ENCODE data around the gene KLHDC8B. TPM values are rescaled to one million over a fixed set of nuclear protein-coding genes. Genes with fewer than 3 reads are reported as not detected.
A peak's percentile ranks its signal among the peaks of the same experiment; 100 is the strongest.

Gene KLHDC8B
- total RNA-seq, 4 donors from 2014 or later: 53.1 to 63.6 (median 59.3) TPM

DNA sequence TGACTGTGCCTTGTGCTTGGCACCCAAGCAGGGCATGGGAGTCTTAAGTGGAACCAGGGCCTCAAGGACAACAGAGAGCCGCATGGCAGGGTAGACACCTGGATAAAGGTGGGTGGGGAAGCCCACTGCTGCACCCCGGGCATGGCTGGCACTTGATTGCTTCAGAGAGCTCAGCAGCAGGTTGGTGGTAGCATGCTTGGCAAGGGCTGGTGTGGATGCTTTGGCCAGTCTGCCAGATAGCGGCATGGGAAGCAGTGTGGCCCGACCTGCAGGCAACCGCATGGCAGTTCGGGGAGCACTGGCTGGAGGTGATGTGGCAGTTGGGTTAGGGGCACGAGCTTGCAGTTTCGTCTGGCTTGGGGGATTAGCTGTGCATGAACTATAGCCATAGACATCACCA, 7.8 kb upstream of the KLHDC8B start:
- H3K36me3 ChIP-seq: peaks cover 31% of the 10 kb centered on the region
- H3K27me3 ChIP-seq: no peaks in the 10 kb centered on the region
- no peak for DNase-seq (ENCODE audit: low spot score in 2 of 2)
- 96% methylated on average over 5 of the region's 8 CpGs for WGBS
- no peak overlapping the region for H3K4me3 ChIP-seq
- peaks cover 26% of the 10 kb centered on the region for H3K4me1 ChIP-seq
- H3K27ac ChIP-seq: no peak overlapping the region
- TF ChIP-seq, protein P1, sequence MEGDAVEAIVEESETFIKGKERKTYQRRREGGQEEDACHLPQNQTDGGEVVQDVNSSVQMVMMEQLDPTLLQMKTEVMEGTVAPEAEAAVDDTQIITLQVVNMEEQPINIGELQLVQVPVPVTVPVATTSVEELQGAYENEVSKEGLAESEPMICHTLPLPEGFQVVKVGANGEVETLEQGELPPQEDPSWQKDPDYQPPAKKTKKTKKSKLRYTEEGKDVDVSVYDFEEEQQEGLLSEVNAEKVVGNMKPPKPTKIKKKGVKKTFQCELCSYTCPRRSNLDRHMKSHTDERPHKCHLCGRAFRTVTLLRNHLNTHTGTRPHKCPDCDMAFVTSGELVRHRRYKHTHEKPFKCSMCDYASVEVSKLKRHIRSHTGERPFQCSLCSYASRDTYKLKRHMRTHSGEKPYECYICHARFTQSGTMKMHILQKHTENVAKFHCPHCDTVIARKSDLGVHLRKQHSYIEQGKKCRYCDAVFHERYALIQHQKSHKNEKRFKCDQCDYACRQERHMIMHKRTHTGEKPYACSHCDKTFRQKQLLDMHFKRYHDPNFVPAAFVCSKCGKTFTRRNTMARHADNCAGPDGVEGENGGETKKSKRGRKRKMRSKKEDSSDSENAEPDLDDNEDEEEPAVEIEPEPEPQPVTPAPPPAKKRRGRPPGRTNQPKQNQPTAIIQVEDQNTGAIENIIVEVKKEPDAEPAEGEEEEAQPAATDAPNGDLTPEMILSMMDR (IDR thresholded peaks at IDR 0.05): no peak
- no peak for TF ChIP-seq EP300 (IDR thresholded peaks at IDR 0.05)
- TF ChIP-seq POLR2A (IDR thresholded peaks at IDR 0.05): no peak
- TF ChIP-seq POLR2AphosphoS5 (IDR thresholded peaks at IDR 0.05): no peak
- H3K9me3 ChIP-seq: no peaks in the 10 kb centered on the region

DNA sequence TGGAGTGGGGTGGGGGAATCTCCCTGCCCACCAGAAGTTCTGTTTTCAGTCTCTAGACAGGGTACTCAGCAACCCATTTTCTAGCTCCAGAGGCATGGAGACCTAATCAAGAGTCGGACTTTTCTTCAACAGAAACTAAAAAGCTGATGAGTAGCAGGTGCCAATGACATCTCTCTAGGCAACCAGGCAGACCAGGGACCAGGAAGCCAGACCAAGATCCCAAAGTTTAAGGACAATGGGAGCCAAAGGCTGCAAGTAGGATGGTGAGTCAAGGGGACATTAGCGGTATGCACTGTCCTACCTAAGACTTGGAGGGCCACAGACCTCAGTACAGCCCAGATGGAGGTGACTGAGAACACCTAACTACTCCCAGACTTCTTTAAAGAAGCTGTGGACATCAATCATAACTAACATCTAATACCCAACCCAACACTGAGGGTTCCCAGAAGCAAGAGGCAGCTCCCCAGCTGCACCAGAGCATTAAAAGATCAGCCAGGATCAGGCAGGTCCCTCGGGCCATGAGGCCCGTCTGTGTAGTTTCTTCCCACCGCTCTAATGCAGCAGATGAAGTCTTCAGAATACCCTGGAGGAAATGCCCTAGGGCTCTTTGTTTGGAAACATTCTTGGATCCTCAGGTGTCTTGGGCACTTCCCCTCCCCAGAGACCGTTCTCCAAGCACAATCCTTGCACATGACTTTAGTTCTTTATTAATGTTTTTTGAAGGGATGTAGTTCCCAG, 6.2 kb upstream of the KLHDC8B start:
- H3K27me3 ChIP-seq: no peaks in the 10 kb centered on the region
- TF ChIP-seq, protein P1 (IDR thresholded peaks at IDR 0.05): no peak
- TF ChIP-seq POLR2AphosphoS5 (IDR thresholded peaks at IDR 0.05) (no peak), POLR2A (IDR thresholded peaks at IDR 0.05) (no peak), EP300 (IDR thresholded peaks at IDR 0.05) (no peak)
- H3K4me3 ChIP-seq: peak overlapping the region; percentile 82
- no peak overlapping the region for H3K27ac ChIP-seq
- DNase-seq (ENCODE audit: low spot score in 2 of 2): no peak
- peaks cover 31% of the 10 kb centered on the region for H3K36me3 ChIP-seq
- H3K9me3 ChIP-seq: no peaks in the 10 kb centered on the region
- 35% methylated on average over 4 of the region's 6 CpGs for WGBS
- H3K4me1 ChIP-seq: peaks cover 26% of the 10 kb centered on the region

DNA sequence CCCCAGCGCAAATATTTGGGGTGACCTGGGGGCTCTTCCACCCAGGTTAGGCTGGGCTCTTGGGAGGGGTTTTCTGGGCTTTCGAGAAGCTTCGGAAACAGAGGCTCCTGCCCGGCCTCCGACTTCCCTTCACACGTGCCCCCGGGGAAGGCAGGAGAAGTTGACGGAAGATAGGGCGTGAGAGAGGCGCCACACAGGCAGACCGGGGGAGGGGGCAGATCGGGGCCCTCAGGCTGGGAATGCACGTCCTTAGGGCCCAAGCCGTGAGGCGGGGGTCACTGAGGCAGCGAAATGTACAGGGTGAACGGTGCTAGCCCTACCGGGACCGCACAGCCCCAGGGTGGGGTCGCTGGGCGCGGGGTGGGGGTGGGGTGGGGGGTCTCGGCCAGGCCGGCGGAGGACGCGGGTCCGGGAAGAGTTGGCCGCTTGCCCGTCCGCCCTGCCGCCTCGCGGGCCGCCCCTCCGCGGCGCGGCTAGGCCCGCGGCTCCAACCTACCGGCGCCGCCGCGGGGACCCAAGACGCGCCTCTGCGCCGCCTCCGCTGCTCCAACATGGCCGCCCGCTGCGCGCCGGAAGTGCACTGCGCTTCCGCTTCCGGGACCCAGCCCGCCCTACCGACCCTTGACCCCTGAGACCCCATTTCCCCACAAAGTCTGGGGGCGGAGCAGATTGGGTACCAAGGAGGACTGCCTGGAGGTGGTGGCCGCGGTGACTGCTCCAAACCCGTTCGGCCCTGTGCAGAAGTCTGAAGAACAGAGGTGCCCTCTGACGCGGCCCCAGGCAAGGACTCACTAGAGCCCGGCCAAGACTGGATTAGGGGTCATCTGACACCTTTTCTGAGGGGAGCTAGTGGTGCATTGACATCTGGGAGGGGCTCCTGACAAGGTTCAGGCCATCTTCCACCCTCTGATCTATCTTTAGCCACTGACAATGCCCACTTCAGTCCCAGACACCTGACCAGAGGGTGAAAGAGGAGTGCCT, 5.3 kb upstream of the KLHDC8B start, which contains the start of gene CCDC71:
TSS of gene CCDC71 (minus strand) at position 561 of the 981 bp plus-strand sequence. CDS start 2,123 bp downstream, outside the sequence.
- peak within 1 kb of the TSS; percentile 88 for H3K27ac ChIP-seq
- 1% methylated on average over 9 of the region's 69 CpGs for WGBS
- peak in 1 of 2 donors; percentile 83 for DNase-seq (ENCODE audit: low spot score in 2 of 2)
- no peaks in the 10 kb centered on the region for H3K27me3 ChIP-seq
- no peaks in the 10 kb centered on the region for H3K9me3 ChIP-seq
- peaks cover 29% of the 10 kb centered on the region for H3K36me3 ChIP-seq
- TF ChIP-seq, protein P1 (IDR thresholded peaks at IDR 0.05): no peak
- TF ChIP-seq POLR2AphosphoS5 (IDR thresholded peaks at IDR 0.05) (peak in 2 of 3 donors; percentile 30 to 47), EP300 (IDR thresholded peaks at IDR 0.05) (no peak), POLR2A (IDR thresholded peaks at IDR 0.05) (peak in 1 of 2 donors; percentile 43)
- peak within 1 kb of the TSS; percentile 82 for H3K4me3 ChIP-seq
- H3K4me1 ChIP-seq: peaks cover 34% of the 10 kb centered on the region

DNA sequence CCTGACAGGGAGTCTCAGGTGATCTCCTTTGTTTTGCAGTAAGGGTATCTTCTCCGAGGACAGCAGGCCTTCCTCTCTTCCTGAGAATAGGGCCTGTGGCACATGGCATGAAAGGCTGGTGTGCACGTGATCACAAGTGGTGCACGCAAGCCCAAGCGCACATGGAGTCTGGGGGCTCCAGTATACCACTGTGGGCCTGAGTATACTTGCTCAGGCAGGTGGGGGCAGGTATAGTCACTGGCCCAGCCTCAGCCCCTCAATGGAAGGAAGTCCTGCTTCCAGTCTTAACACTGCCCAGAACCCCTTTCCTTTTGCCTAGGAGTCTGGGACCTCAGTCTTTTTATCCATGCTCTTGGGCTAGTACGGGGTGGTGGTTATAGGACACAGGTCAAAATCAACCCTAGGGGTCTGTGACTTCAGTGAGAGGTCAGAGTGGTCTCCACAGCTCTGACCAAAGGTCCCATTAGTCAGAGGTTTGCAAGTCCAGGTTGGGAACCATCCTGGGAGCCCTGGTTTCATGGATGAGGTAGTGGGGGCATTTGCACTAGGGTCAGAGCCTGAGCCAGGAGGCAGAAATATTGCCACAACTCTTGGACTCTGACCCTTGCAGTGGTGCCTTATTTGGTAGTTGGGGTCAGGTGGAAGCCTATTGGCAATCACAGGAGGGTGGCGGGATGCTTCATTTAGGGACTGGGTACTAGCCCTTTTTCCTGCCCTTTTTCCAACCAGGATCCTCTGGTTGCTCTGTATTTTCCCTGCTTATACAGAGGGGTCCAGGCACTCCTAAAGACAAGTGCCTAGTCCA, 4.4 kb upstream of the KLHDC8B start:
- Histone ChIP-seq H3K36me3 (peaks cover 23% of the 10 kb centered on the region), H3K9me3 (no peaks in the 10 kb centered on the region), H3K27me3 (no peaks in the 10 kb centered on the region), H3K4me3 (peak overlapping the region; percentile 82), H3K27ac (no peak overlapping the region), H3K4me1 (peaks cover 39% of the 10 kb centered on the region)
- DNase-seq (ENCODE audit: low spot score in 2 of 2): no peak
- WGBS: 91% methylated on average over 5 of the region's 6 CpGs
- TF ChIP-seq EP300 (IDR thresholded peaks at IDR 0.05) (no peak), POLR2A (IDR thresholded peaks at IDR 0.05) (no peak), POLR2AphosphoS5 (IDR thresholded peaks at IDR 0.05) (no peak)
- TF ChIP-seq, protein P1 (IDR thresholded peaks at IDR 0.05): no peak
